Esophagus muscularis mucosa (tissue), 4 donors: Measurements from ENCODE around the gene GPR62. TPM values are rescaled to one million over a fixed set of nuclear protein-coding genes. Genes with fewer than 3 reads are reported as not detected.

Experiments
- DNase-seq: peaks from one replicate; pipeline ENCODE4 v3.0.0-alpha.2; 2017; ENCODE audit errors: extremely low spot score
- H3K27ac ChIP-seq, 4 donors: fragments of 200-600 bp; sonication (generic); replicated peaks in 1 of 4; 1 replicate in 3 of 4; 2 replicates in 1 of 4; pipeline ENCODE4 v1.5.1; 2016 to 2019; ENCODE audit warnings: mild to moderate bottlenecking in 1 of 4
- H3K27me3 ChIP-seq, 4 donors: fragments of 200-600 bp; sonication (generic); one replicate each; pipeline versions ENCODE4 v1.5.1 to v1.6.0; 2016 to 2019
- H3K36me3 ChIP-seq, 4 donors: fragments of 200-600 bp; sonication (generic); one replicate each; pipeline ENCODE4 v1.5.1; 2016 to 2019
- H3K4me1 ChIP-seq, 4 donors: fragments of 200-600 bp; sonication (generic); one replicate each; pipeline ENCODE4 v1.5.1; 2016 to 2019
- H3K4me3 ChIP-seq, 4 donors: fragments of 200-600 bp; sonication (generic); 1 replicate in 2 of 4; 2 replicates in 2 of 4; pipeline ENCODE4 v1.5.1; 2016 to 2019; ENCODE audit warnings: mild to moderate bottlenecking in 4 of 4, moderate library complexity in 1 of 4
- H3K9me3 ChIP-seq, 4 donors: fragments of 200-600 bp; sonication (generic); 1 replicate in 3 of 4; 2 replicates in 1 of 4; pipeline ENCODE4 v1.5.1; 2016 to 2019
- CTCF ChIP-seq, 3 experiments: fragments of 200-600 bp in 2 of 3; fragments of 450-650 bp in 1 of 3; sonication (generic) in 2 of 3; IDR thresholded peaks; one replicate each; pipeline ENCODE4 v1.5.1; 2017 to 2019; ENCODE audit warnings: antibody characterized with exemption in 3 of 3, mild to moderate bottlenecking in 2 of 3, moderate library complexity in 1 of 3
- EP300 ChIP-seq: sonication (generic); formaldehyde crosslinking; IDR thresholded peaks from one replicate; pipeline ENCODE4 v1.6.1; 2017; ENCODE audit warnings: antibody characterized with exemption
- POLR2A ChIP-seq: fragments of 450-650 bp; IDR thresholded peaks from one replicate; pipeline ENCODE4 v1.6.1; 2017; ENCODE audit warnings: antibody characterized with exemption, moderate library complexity, mild to moderate bottlenecking, low read depth
- POLR2AphosphoS5 ChIP-seq, 2 donors: sonication (generic); formaldehyde crosslinking; IDR thresholded peaks; one replicate each; pipeline ENCODE4 v1.6.1; 2017; ENCODE audit warnings: antibody characterized with exemption in 2 of 2
- WGBS: methylation state at CpG from one replicate; pipeline ENCODE4 v1.1.5; 2018; 5-methylcytosine and 5-hydroxymethylcytosine counted together
- intact Hi-C: fragments of 100-400 bp; cut with DNase I; formaldehyde crosslinking; loops from one replicate; pipeline ENCODE4 v1.15.1; 2023
- small RNA-seq, 3 donors: library from RNA; depleted of rRNA; stranded (forward); fragments of <200 nt; gene quantifications; one replicate each; pipeline ENCODE3, GENCODE V24; 2016
- total RNA-seq, 4 donors: library from RNA; depleted of rRNA; stranded (reverse); fragments of >200 nt; gene quantifications; one replicate each; pipeline versions ENCODE4 v1.1.0 to v1.2.1, GENCODE V29; 2016

The GPR62 gene
- total RNA-seq, 4 donors from 2014 or later, result 0.11 to 0.42 (median 0.18) TPM

GRCh38 chr3:52006017-52006819 is 51.0 kb downstream of the GPR62 start:
- no peak for TF ChIP-seq POLR2A
- TF ChIP-seq POLR2AphosphoS5 (IDR thresholded peaks at IDR 0.05), result no peak
- no peak for TF ChIP-seq EP300
- no peak for TF ChIP-seq CTCF (IDR thresholded peaks at IDR 0.05)
- intact Hi-C loops, result loop anchor here (10.0 kb wide), 1 partner anchor 339 kb away; no protein-coding TSS in a partner anchor
- H3K4me3 ChIP-seq, result no peak overlapping the region
- H3K27ac ChIP-seq, result peak overlapping the region in 3 of 4 donors; percentile 16 to 39 (median 23)
- no peaks in the 10 kb centered on the region for H3K27me3 ChIP-seq
- peaks cover 27 to 34% (median 32%) of the 10 kb centered on the region in 4 donors for H3K4me1 ChIP-seq
- no peaks in the 10 kb centered on the region for H3K36me3 ChIP-seq
- DNase-seq, result no peak
- WGBS, result 55% methylated on average over 6 of the region's 8 CpGs
- H3K9me3 ChIP-seq, result no peaks in the 10 kb centered on the region

GRCh38 chr3:52006820-52007133 is 51.6 kb downstream of the GPR62 start:
- Histone ChIP-seq H3K9me3 (no peaks in the 10 kb centered on the region), H3K4me1 (peaks cover 26 to 28% (median 27%) of the 10 kb centered on the region in 4 donors), H3K4me3 (no peak overlapping the region), H3K36me3 (no peaks in the 10 kb centered on the region), H3K27ac (no peak overlapping the region), H3K27me3 (no peaks in the 10 kb centered on the region)
- intact Hi-C loops, result loop anchor here (10.0 kb wide), 1 partner anchor 338 kb away; no protein-coding TSS in a partner anchor
- WGBS, result 77% methylated on average over 2 of the region's 6 CpGs
- DNase-seq, result no peak
- TF ChIP-seq CTCF (IDR thresholded peaks at IDR 0.05), result no peak

Small RNAs within 50 kb of the gene (small RNA-seq; reads per million reads assigned to genes)
- 0 reads per million in 3 donors for gene AC115284.1

Other genes with a start within 250 kb of the GPR62 start
- under 1 TPM in 3 of 4 donors, not detected in 1; 0.11 to 0.83 (median 0.52) TPM for gene GRM2, start 248.3 kb upstream of the GPR62 start, total RNA-seq
- not detected for gene IQCF6, start 176.1 kb upstream of the GPR62 start, total RNA-seq
- gene IQCF2, start 93.8 kb upstream of the GPR62 start, total RNA-seq, result not detected
- not detected for gene IQCF5, start 79.8 kb upstream of the GPR62 start, total RNA-seq
- not detected for gene IQCF1, start 52.0 kb upstream of the GPR62 start, total RNA-seq
- gene RRP9, start 13.5 kb upstream of the GPR62 start, total RNA-seq, result 10 to 100 TPM in 3 of 4 donors, 1 to 10 TPM in 1; 9.6 to 20.7 (median 15.5) TPM
- 10 to 100 TPM; 22.9 to 37.9 (median 30.1) TPM for gene PARP3, start 13.0 kb upstream of the GPR62 start, total RNA-seq
- gene PCBP4, start 12.1 kb downstream of the GPR62 start, total RNA-seq, result 100 to 1,000 TPM in 2 of 4 donors, 10 to 100 TPM in 2; 54.4 to 378 (median 139) TPM
- 10 to 100 TPM; 41.8 to 49.5 (median 46.9) TPM for gene ABHD14B, start 18.7 kb downstream of the GPR62 start, total RNA-seq
- 10 to 100 TPM in 3 of 4 donors, 1 to 10 TPM in 1; 10.0 to 22.3 (median 15.8) TPM for gene ABHD14A, start 19.7 kb downstream of the GPR62 start, total RNA-seq
- gene ACY1, start 28.2 kb downstream of the GPR62 start, total RNA-seq, result 10 to 100 TPM in 3 of 4 donors, 1 to 10 TPM in 1; 10.0 to 19.2 (median 15.8) TPM
- gene RPL29, start 40.5 kb downstream of the GPR62 start, total RNA-seq, result 1,000 to 10,000 TPM in 3 of 4 donors, 100 to 1,000 TPM in 1; 786 to 1,908 (median 1,382) TPM
- 10 to 100 TPM in 3 of 4 donors, 1 to 10 TPM in 1; 10.0 to 23.5 (median 15.9) TPM for gene DUSP7, start 101.2 kb downstream of the GPR62 start, total RNA-seq
- 1 to 10 TPM in 3 of 4 donors, under 1 TPM in 1; 0.71 to 2.1 (median 1.2) TPM for gene POC1A, start 199.0 kb downstream of the GPR62 start, total RNA-seq
- gene ALAS1, start 242.8 kb downstream of the GPR62 start, total RNA-seq, result 10 to 100 TPM; 31.1 to 50.5 (median 38.9) TPM